Skeletal muscle satellite cell (primary cell): ENCODE data around the gene AGBL4.

Experiments used
- H3K27me3 ChIP-seq: 2 replicates; pipeline ENCODE4 v1.7.0; 2013; ENCODE audit warnings: low read length; ENCODE audit not compliant: control insufficient read depth, insufficient read depth
- H3K36me3 ChIP-seq: 2 replicates; pipeline ENCODE4 v1.7.0; 2013; ENCODE audit warnings: mild to moderate bottlenecking, control low read depth, low read length; ENCODE audit not compliant: insufficient read depth
- H3K4me1 ChIP-seq: 2 replicates; pipeline ENCODE4 v1.7.0; 2013; ENCODE audit warnings: low read length; ENCODE audit not compliant: control insufficient read depth, insufficient read depth
- H3K4me2 ChIP-seq: 2 replicates; pipeline ENCODE4 v1.7.0; 2013; ENCODE audit warnings: mild to moderate bottlenecking, low read length
- H3K4me3 ChIP-seq: 2 replicates; pipeline ENCODE4 v1.7.0; 2013; ENCODE audit warnings: low read length
- H3K9ac ChIP-seq: 2 replicates; pipeline ENCODE4 v1.7.0; 2013; ENCODE audit warnings: mild to moderate bottlenecking, low read depth, low read length, moderate library complexity
- H3K9me3 ChIP-seq: replicated peaks from 2 replicates; pipeline ENCODE4 v1.7.0; 2013; ENCODE audit warnings: mild to moderate bottlenecking, control low read depth, low read length

AGBL4 gene

GRCh38 chr1:49424782-49425181 lies 599.0 kb downstream of the AGBL4 start:
- Histone ChIP-seq H3K36me3 (no peaks in the 10 kb centered on the region), H3K9me3 (peaks cover 3% of the 10 kb centered on the region), H3K4me2 (no peak overlapping the region), H3K27me3 (no peaks in the 10 kb centered on the region), H3K4me3 (no peak overlapping the region), H3K4me1 (no peaks in the 10 kb centered on the region), H3K9ac (no peak overlapping the region)

DNA sequence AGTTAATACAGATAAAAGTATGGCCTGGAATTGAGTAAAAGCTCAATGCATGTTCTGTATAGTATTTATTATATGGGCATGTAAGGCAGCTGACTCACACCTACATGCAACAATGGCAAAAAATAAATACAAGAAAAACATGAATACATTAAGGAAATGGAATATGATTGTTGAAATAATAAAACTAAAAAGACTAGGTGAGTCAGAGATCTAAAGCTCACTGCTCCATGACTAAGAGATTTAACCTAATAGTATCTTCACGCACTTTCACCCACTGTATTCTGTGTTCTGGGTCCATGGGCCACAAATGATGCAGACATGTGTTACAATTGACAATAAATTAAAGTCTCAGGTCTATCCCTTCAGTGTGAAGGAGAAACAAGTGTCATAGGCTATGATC lies 607.0 kb downstream of the AGBL4 start:
- no peak overlapping the region for H3K4me3 ChIP-seq
- no peak overlapping the region for H3K4me2 ChIP-seq
- H3K36me3 ChIP-seq, result no peaks in the 10 kb centered on the region
- H3K27me3 ChIP-seq, result no peaks in the 10 kb centered on the region
- H3K4me1 ChIP-seq, result no peaks in the 10 kb centered on the region
- H3K9me3 ChIP-seq, result no peaks in the 10 kb centered on the region
- H3K9ac ChIP-seq, result no peak overlapping the region

GRCh38 chr1:49408346-49408745 lies 615.4 kb downstream of the AGBL4 start:
- Histone ChIP-seq H3K36me3 (no peaks in the 10 kb centered on the region), H3K9me3 (no peaks in the 10 kb centered on the region), H3K27me3 (no peaks in the 10 kb centered on the region), H3K9ac (no peak overlapping the region), H3K4me2 (no peak overlapping the region), H3K4me1 (no peaks in the 10 kb centered on the region), H3K4me3 (no peak overlapping the region)

DNA sequence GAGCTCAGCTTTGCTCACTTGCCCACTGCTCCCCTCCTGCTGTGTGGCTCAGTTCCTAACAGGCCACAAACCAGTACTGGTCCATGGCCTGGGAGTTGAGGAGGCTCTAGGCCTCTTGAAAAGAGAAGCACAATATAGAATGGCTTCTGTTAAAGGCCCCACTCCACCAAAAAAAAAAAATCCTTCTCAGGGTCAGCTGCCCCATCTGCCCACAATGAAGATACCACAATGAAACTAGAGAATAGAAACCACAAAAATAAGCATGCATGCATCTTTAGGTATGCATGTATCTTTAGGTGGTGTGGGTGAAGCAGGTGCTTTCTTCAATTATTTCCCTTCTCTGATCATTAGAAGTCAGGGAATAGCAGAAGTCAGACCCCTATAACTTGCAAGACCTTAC lies 626.7 kb downstream of the AGBL4 start:
- no peak overlapping the region for H3K4me3 ChIP-seq
- no peaks in the 10 kb centered on the region for H3K27me3 ChIP-seq
- no peak overlapping the region for H3K9ac ChIP-seq
- no peaks in the 10 kb centered on the region for H3K4me1 ChIP-seq
- H3K4me2 ChIP-seq, result no peak overlapping the region
- H3K9me3 ChIP-seq, result peaks cover 3% of the 10 kb centered on the region
- no peaks in the 10 kb centered on the region for H3K36me3 ChIP-seq

- H3K27me3 ChIP-seq, result no peaks in the 10 kb centered on the region
- H3K4me3 ChIP-seq, result no peak overlapping the region
Observed at GRCh38 chr1:49394200-49394599, 629.6 kb downstream of the AGBL4 start.

GRCh38 chr1:49389699-49390098 lies 634.1 kb downstream of the AGBL4 start:
- H3K4me3 ChIP-seq, result no peak overlapping the region
- no peaks in the 10 kb centered on the region for H3K36me3 ChIP-seq
- H3K9ac ChIP-seq, result no peak overlapping the region
- no peaks in the 10 kb centered on the region for H3K4me1 ChIP-seq
- no peaks in the 10 kb centered on the region for H3K27me3 ChIP-seq
- H3K9me3 ChIP-seq, result peaks cover 3% of the 10 kb centered on the region
- H3K4me2 ChIP-seq, result no peak overlapping the region

More at GRCh38 chr1:49394200-49394599, 629.6 kb downstream of the AGBL4 start:
- peaks cover 3% of the 10 kb centered on the region for H3K9me3 ChIP-seq
- H3K4me2 ChIP-seq, result no peak overlapping the region
- no peaks in the 10 kb centered on the region for H3K4me1 ChIP-seq
- H3K9ac ChIP-seq, result no peak overlapping the region
- H3K36me3 ChIP-seq, result no peaks in the 10 kb centered on the region

GRCh38 chr1:49364676-49365075 lies 659.1 kb downstream of the AGBL4 start:
- no peaks in the 10 kb centered on the region for H3K27me3 ChIP-seq
- H3K4me3 ChIP-seq, result no peak overlapping the region
- no peak overlapping the region for H3K4me2 ChIP-seq
- H3K4me1 ChIP-seq, result no peaks in the 10 kb centered on the region
- no peaks in the 10 kb centered on the region for H3K36me3 ChIP-seq
- no peaks in the 10 kb centered on the region for H3K9me3 ChIP-seq
- H3K9ac ChIP-seq, result no peak overlapping the region

DNA sequence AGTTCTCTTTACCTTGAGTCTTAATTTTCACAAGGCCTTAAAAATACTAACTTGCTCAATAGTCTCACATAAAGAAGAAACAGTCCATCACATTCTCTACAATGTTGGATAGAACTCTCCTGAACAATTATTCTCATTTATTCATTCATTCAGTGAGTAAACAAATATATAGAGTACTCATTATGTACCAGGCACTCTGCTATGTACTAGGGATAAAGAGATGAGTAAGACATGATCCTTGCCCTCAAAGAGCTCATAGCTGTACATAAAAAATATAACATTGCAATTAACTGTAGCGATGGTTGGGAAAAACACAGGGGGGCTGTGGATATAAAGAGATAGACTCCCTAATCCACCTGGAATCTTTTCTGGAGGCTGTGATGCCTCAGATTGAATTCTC lies 660.1 kb downstream of the AGBL4 start:
- no peaks in the 10 kb centered on the region for H3K27me3 ChIP-seq
- no peaks in the 10 kb centered on the region for H3K4me1 ChIP-seq
- H3K4me2 ChIP-seq, result no peak overlapping the region
- H3K36me3 ChIP-seq, result no peaks in the 10 kb centered on the region
- no peaks in the 10 kb centered on the region for H3K9me3 ChIP-seq
- no peak overlapping the region for H3K4me3 ChIP-seq
- H3K9ac ChIP-seq, result no peak overlapping the region

GRCh38 chr1:49358036-49358435 lies 665.7 kb downstream of the AGBL4 start:
- Histone ChIP-seq H3K4me1 (no peaks in the 10 kb centered on the region), H3K9ac (no peak overlapping the region), H3K27me3 (no peaks in the 10 kb centered on the region), H3K9me3 (no peaks in the 10 kb centered on the region), H3K4me2 (no peak overlapping the region), H3K4me3 (no peak overlapping the region), H3K36me3 (no peaks in the 10 kb centered on the region)

- no peaks in the 10 kb centered on the region for H3K9me3 ChIP-seq
- H3K4me3 ChIP-seq, result no peak overlapping the region
- H3K36me3 ChIP-seq, result no peaks in the 10 kb centered on the region
- no peaks in the 10 kb centered on the region for H3K4me1 ChIP-seq
- no peaks in the 10 kb centered on the region for H3K27me3 ChIP-seq
- H3K4me2 ChIP-seq, result no peak overlapping the region
- H3K9ac ChIP-seq, result no peak overlapping the region
Observed at GRCh38 chr1:49356594-49356993, 667.2 kb downstream of the AGBL4 start.

- H3K4me1 ChIP-seq, result no peaks in the 10 kb centered on the region
- no peak overlapping the region for H3K9ac ChIP-seq
- H3K4me2 ChIP-seq, result no peak overlapping the region
- H3K36me3 ChIP-seq, result no peaks in the 10 kb centered on the region
- H3K4me3 ChIP-seq, result no peak overlapping the region
- no peaks in the 10 kb centered on the region for H3K9me3 ChIP-seq
- H3K27me3 ChIP-seq, result no peaks in the 10 kb centered on the region
Observed at GRCh38 chr1:49351768-49352167, 672.0 kb downstream of the AGBL4 start.

- Histone ChIP-seq H3K36me3 (no peaks in the 10 kb centered on the region), H3K4me3 (no peak overlapping the region), H3K9me3 (no peaks in the 10 kb centered on the region), H3K4me1 (no peaks in the 10 kb centered on the region), H3K4me2 (no peak overlapping the region), H3K9ac (no peak overlapping the region), H3K27me3 (no peaks in the 10 kb centered on the region)
Observed at GRCh38 chr1:49346767-49347349, 676.9 kb downstream of the AGBL4 start.
